Stomach smooth muscle (tissue), 2 donors: ENCODE measurements around the gene ERC1.

Source experiments
- H3K27ac ChIP-seq: one replicate; pipeline ENCODE4 v1.7.0; 2013; ENCODE audit warnings: mild to moderate bottlenecking, low read length, inconsistent platforms
- H3K27me3 ChIP-seq, 2 donors: one replicate each; pipeline ENCODE4 v1.7.0; 2013; ENCODE audit warnings: low read length in 2 of 2; ENCODE audit not compliant: insufficient read depth in 2 of 2, control insufficient read depth in 1 of 2
- H3K36me3 ChIP-seq, 2 donors: one replicate each; pipeline ENCODE4 v1.7.0; 2013; ENCODE audit warnings: low read length in 2 of 2; ENCODE audit not compliant: control insufficient read depth in 2 of 2, insufficient read depth in 2 of 2
- H3K4me1 ChIP-seq: one replicate; pipeline ENCODE4 v1.7.0; 2013; ENCODE audit warnings: low read length; ENCODE audit not compliant: control insufficient read depth, insufficient read depth
- H3K4me3 ChIP-seq, 2 donors: one replicate each; pipeline ENCODE4 v1.7.0; 2013; ENCODE audit warnings: low read length in 2 of 2
- H3K9ac ChIP-seq, 2 donors: one replicate each; pipeline ENCODE4 v1.7.0; 2013; ENCODE audit warnings: low read length in 2 of 2, mild to moderate bottlenecking in 1 of 2
- H3K9me3 ChIP-seq, 2 donors: one replicate each; pipeline ENCODE4 v1.7.0; 2013; ENCODE audit warnings: low read length in 2 of 2; ENCODE audit not compliant: control insufficient read depth in 2 of 2
- donor health status: healthy.
- donor health status: Pancreatic carcinoma.

Gene ERC1

DNA sequence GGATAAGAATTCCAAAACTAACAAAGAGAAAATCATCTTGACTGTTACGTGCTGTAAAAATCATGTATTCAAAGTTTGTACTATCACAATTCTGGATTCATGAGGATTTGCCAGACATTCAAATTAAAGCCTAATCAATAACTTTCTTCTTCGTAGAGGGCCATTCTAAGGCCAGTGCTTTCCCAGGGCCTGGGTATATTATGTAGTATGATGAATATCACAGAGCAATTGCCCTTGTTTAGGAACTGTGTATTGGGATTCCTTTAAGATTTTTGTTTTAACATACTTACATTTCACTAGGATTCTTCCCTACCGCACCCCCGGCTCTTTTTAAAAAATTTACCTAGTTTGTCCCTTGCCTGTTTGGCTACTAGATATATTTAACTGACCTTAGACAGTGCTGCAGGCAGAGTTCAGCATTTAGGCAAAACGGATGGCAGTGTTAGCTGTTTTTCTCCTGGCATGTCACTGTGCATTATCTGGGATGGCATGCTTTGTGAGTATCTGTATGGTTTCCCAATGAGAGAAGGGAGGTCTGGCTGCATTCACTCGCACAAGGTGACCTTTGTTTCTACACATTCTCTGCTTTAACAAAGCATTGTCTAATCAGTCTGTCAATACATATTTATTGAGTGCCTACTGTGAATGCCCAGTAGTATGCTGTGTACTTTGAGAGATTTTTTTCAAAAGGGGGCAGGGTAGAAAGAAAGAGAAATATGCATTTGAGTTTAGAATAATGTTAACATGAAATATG is 63.3 kb downstream of the ERC1 start:
- Histone ChIP-seq H3K9ac (no peak overlapping the region), H3K36me3 (no peaks in the 10 kb centered on the region), H3K27me3 (no peaks in the 10 kb centered on the region), H3K9me3 (no peaks in the 10 kb centered on the region), H3K4me3 (no peak overlapping the region), H3K27ac (peak overlapping the region; percentile 41), H3K4me1 (peaks cover 9% of the 10 kb centered on the region)

DNA sequence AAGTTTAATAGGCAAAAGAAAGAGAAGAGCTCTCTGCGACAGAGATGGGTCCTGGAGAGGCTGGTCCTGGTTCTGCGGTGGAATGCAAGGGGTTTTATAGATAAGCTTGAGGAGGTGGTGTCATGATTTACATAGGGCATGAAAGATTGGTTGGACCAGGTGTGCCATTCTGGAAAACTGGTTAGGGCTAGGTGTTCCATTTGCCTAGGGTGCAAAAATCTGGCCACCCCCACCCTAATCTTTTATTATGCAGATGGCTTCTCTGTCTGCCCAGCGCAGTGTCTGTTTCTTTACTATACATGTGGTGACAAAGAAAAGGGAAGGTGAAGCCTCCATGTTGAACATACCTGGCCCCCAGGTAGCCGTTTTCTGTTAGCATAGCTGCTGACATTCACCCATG is 65.4 kb downstream of the ERC1 start:
- H3K9ac ChIP-seq, result no peak overlapping the region
- no peak overlapping the region for H3K4me3 ChIP-seq
- H3K36me3 ChIP-seq, result no peaks in the 10 kb centered on the region
- no peak overlapping the region for H3K27ac ChIP-seq
- H3K27me3 ChIP-seq, result no peaks in the 10 kb centered on the region
- H3K9me3 ChIP-seq, result no peaks in the 10 kb centered on the region
- H3K4me1 ChIP-seq, result peaks cover 9% of the 10 kb centered on the region

DNA sequence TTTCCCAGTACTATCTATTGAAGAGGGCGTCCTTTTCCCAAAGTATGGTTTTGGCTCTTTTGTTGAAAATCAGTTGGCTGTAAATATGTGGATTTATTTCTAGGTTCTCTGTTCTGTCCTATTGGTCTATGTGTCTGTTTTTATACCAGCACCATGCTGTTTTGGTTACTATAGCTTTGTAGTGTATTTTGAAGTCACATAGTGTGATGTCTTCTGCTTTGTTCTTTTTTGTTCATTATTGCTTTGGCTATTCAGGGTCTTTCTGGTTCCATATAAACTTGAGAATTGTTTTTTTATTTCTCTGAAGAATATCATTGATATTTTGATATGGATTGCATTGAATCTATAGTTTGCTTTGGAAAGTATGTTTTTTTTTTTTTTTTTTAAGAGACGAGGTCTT is 67.4 kb downstream of the ERC1 start:
- H3K27me3 ChIP-seq, result no peaks in the 10 kb centered on the region
- no peaks in the 10 kb centered on the region for H3K9me3 ChIP-seq
- no peak overlapping the region for H3K4me3 ChIP-seq
- H3K4me1 ChIP-seq, result peaks cover 9% of the 10 kb centered on the region
- no peak overlapping the region for H3K9ac ChIP-seq
- no peaks in the 10 kb centered on the region for H3K36me3 ChIP-seq
- no peak overlapping the region for H3K27ac ChIP-seq

DNA sequence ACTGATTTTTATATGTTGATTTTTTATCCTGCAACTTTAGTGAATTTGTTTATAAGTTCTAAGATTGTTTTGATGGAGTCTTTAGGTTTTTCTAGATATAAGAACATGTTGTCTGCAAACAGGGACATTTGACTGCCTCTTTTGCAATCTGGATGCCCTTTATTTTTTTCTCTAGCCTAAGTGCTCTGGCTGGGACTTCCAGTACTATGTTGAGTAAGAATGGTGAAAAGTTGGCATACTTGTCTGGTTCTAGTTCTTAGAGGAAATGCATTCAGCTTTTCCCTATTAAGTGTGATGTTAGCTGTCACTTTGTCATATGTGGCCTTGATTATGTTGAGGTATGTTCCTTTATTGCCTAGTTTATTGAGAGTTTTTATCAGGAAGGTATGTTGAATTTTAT is 68.1 kb downstream of the ERC1 start:
- no peak overlapping the region for H3K9ac ChIP-seq
- H3K27me3 ChIP-seq, result no peaks in the 10 kb centered on the region
- no peaks in the 10 kb centered on the region for H3K36me3 ChIP-seq
- H3K27ac ChIP-seq, result no peak overlapping the region
- H3K4me1 ChIP-seq, result peaks cover 5% of the 10 kb centered on the region
- H3K9me3 ChIP-seq, result peaks cover 0 to 4% of the 10 kb centered on the region in 2 donors
- H3K4me3 ChIP-seq, result no peak overlapping the region

DNA sequence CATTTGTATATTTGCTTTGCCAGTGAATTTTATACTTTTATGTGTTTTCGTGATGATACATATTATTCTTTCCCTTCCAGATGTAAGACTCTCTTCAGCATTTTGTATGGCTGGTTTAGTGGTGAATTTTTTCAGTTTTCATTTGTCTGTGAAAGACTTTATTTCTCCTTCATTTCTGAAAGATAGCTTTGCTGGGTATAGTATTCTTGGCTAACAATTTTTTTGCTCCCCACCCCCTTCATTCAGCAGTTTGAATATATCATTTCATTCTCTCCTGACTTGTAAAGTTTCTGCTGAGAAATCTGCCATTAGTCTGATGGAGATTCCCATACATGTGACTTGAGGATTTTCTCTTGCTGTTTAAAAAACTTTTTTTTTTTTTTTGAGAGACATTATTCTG is 72.8 kb downstream of the ERC1 start:
- Histone ChIP-seq H3K4me1 (no peaks in the 10 kb centered on the region), H3K4me3 (no peak overlapping the region), H3K27me3 (no peaks in the 10 kb centered on the region), H3K27ac (no peak overlapping the region), H3K36me3 (no peaks in the 10 kb centered on the region), H3K9me3 (peaks cover 2 to 4% of the 10 kb centered on the region in 2 donors), H3K9ac (no peak overlapping the region)

DNA sequence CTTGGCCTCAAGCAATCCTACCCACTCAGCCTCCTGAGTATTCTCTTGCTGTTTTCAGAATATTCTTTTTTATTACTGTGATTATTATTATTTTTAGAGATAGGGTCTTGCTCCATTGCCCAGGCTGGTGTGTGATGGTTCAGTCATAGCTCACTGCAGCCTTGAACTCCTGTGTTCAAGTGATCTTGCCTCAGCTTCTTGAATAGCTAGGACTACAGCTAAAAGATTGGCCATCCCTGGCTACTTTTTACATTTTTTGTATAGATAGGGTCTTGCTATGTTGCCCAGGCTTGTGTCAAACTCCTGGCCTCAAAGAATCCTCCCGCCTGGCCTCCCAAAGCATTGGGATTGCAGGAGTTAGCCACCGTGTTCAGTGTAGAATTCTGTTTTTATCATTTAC is 73.3 kb downstream of the ERC1 start:
- Histone ChIP-seq H3K9ac (no peak overlapping the region), H3K4me1 (no peaks in the 10 kb centered on the region), H3K4me3 (no peak overlapping the region), H3K27ac (no peak overlapping the region), H3K27me3 (no peaks in the 10 kb centered on the region), H3K9me3 (peaks cover 2 to 4% of the 10 kb centered on the region in 2 donors), H3K36me3 (no peaks in the 10 kb centered on the region)

DNA sequence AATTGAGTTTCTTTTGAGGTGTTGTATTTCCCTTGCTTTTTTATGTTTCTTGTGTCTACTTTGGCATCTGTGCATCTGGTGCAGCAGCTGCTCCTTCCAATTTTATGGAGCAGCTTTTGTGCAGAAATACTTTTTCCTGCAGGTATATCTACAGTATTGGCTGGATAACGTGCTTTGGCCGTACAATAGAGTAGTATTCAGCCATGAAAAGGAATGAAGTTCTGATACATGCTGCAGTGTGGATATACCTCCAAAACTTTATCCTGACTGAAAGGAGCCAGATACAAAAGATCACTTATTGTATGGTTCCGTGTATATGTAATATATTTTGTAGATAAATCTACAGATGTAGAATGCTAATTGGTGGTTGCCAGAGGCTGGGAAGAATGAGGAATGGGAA is 74.6 kb downstream of the ERC1 start:
- no peak overlapping the region for H3K4me3 ChIP-seq
- H3K4me1 ChIP-seq, result no peaks in the 10 kb centered on the region
- peaks cover 2 to 4% of the 10 kb centered on the region in 2 donors for H3K9me3 ChIP-seq
- H3K9ac ChIP-seq, result no peak overlapping the region
- no peaks in the 10 kb centered on the region for H3K36me3 ChIP-seq
- H3K27ac ChIP-seq, result no peak overlapping the region
- no peaks in the 10 kb centered on the region for H3K27me3 ChIP-seq

DNA sequence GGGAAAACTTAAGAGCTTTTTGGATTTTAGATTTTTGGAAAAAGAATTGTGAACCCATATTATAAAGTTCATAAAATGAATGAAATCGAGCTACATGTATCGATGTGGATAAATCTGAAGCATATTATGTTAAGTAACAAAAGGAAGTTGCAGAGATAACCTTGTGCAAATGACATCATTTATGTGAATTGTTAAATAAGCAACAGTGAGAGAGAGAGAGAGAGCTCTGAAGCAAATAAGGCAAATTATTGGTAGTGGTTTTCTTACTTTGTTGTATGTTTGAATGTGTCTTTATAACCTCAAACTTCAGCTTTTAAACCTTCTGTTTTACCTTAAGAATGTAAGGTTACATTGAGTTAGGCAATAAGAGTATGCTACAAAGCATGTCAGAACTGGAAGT is 78.8 kb downstream of the ERC1 start:
- Histone ChIP-seq H3K9ac (no peak overlapping the region), H3K27me3 (no peaks in the 10 kb centered on the region), H3K4me3 (no peak overlapping the region), H3K27ac (no peak overlapping the region), H3K36me3 (no peaks in the 10 kb centered on the region), H3K9me3 (no peaks in the 10 kb centered on the region), H3K4me1 (no peaks in the 10 kb centered on the region)

DNA sequence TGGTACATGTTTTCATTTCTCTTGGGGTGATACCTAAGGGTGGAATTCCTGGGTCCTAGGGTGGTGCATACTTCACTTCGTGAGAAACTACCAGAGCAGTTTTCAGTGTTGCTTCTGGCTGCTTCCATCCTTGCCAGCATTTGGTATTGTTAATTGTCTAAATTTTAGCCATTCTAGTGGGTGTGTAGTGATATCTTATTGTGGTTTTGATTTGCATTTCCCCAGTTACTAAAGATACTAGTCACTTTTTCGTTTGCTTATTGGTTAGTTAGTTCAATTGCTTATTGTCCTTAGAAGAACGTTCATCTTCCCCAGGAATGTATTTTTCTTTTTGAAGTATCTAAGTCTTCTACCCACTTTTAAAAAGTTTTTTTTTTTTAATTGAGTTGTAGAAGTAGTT is 80.2 kb downstream of the ERC1 start:
- no peaks in the 10 kb centered on the region for H3K4me1 ChIP-seq
- H3K36me3 ChIP-seq, result no peaks in the 10 kb centered on the region
- no peaks in the 10 kb centered on the region for H3K9me3 ChIP-seq
- no peak overlapping the region for H3K27ac ChIP-seq
- no peak overlapping the region for H3K9ac ChIP-seq
- H3K27me3 ChIP-seq, result no peaks in the 10 kb centered on the region
- H3K4me3 ChIP-seq, result no peak overlapping the region

DNA sequence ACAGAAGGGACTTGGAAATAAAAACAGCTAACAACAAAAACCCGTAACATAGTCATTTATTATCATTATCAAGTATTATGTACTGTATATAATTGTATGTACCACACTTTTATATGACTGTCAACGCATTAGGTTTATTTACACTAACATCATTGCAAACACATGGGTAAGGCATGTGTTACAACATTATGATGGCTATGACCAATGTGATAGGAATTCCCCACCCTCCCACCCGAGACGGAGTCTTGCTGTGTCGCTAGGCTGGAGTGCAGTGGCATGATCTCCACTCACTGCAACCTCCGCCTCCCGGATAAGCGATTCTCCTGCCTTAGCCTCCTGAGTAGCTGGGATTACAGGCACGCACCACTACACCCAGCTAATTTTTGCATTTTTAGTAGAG is 82.6 kb downstream of the ERC1 start:
- Histone ChIP-seq H3K9ac (no peak overlapping the region), H3K9me3 (no peaks in the 10 kb centered on the region), H3K27ac (no peak overlapping the region), H3K27me3 (no peaks in the 10 kb centered on the region), H3K4me3 (no peak overlapping the region), H3K36me3 (no peaks in the 10 kb centered on the region), H3K4me1 (no peaks in the 10 kb centered on the region)

DNA sequence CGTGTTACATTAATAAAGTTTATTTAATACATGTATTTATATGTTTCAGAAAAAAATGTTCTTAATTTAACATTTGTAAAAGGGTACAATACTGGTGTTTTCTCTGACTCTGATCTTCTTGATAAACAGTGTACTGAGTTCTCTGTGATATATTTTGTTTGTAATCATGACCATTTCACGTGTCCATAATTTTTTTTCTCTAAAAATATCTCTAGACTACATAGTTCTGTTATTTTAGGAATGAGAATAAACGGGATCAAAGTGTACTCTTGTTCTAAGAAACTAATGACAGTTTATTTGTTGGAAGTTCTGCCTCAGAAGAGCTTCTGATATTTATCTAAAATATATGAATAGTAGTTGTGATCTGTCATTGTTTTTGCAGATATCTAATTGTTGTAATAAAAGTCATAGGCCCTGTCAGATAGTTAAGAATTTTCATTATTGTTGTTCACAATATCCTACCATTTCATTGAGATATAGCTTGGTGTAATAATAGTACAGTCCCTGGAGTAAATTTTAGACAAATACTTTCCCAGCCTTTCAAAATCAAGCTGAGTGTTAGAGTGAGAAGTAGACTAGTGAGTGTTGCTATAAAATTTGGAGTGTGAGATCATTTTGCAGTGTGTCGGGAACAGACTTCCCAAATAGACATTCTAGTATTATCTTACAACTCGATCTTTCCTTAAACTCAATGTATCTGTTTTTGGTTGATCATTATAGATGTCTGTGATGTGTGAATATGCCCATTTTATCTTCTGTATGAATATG is 86.2 kb downstream of the ERC1 start:
- Histone ChIP-seq H3K4me3 (no peak overlapping the region), H3K36me3 (no peaks in the 10 kb centered on the region), H3K9me3 (no peaks in the 10 kb centered on the region), H3K4me1 (no peaks in the 10 kb centered on the region), H3K27ac (no peak overlapping the region), H3K27me3 (no peaks in the 10 kb centered on the region), H3K9ac (no peak overlapping the region)
